Panc1 (cell line): ENCODE measurements around the gene GATAD2B.

Source experiments
- CTCF ChIP-seq: fragments of 450-650 bp; IDR thresholded peaks from 2 replicates; pipeline ENCODE4 v1.5.1; 2017; ENCODE audit warnings: mild to moderate bottlenecking
- SIN3A ChIP-seq: IDR thresholded peaks from 2 replicates; pipeline ENCODE4 v1.6.1; 2012; ENCODE audit warnings: low read depth, mild to moderate bottlenecking, low read length, moderate library complexity, borderline replicate concordance; ENCODE audit not compliant: insufficient read depth
- TCF7L2 ChIP-seq: IDR thresholded peaks from 2 replicates; pipeline ENCODE4 v1.6.1; 2011; ENCODE audit warnings: mild to moderate bottlenecking, low read depth, low read length, inconsistent platforms

- no peak for TF ChIP-seq SIN3A
- no peak for TF ChIP-seq CTCF
- TF ChIP-seq TCF7L2, result no peak
Observed at GRCh38 chr1:153906396-153906795, 16.4 kb downstream of the GATAD2B start.
